HepG2 (cell line): ENCODE measurements around the gene SSU72. TPM values are rescaled to one million over a fixed set of nuclear protein-coding genes. Genes with fewer than 3 reads are reported as not detected.
A peak's percentile ranks its signal among the peaks of the same experiment; 100 is the strongest.

Experiments used
- ATF6 ChIP-seq: sonication (generic); formaldehyde crosslinking; conservative IDR thresholded peaks from 2 replicates; pipeline ENCODE4 v1.4.0; 2020; ENCODE audit warnings: missing genetic modification reagents
- CENPX ChIP-seq: sonication (generic); formaldehyde crosslinking; IDR thresholded peaks from 2 replicates; pipeline ENCODE4 v1.9.0; 2021; ENCODE audit warnings: mild to moderate bottlenecking, missing genetic modification reagents, moderate library complexity
- CSRNP2 ChIP-seq: sonication (generic); formaldehyde crosslinking; conservative IDR thresholded peaks from 2 replicates; pipeline ENCODE4 v1.8.0; 2022; ENCODE audit warnings: low read depth, missing genetic modification reagents
- CTCF ChIP-seq: sonication (generic); formaldehyde crosslinking; IDR thresholded peaks from 2 replicates; pipeline ENCODE4 v1.5.0; 2020; ENCODE audit warnings: mild to moderate bottlenecking, missing genetic modification reagents, moderate library complexity
- HOXA9 ChIP-seq: sonication (generic); formaldehyde crosslinking; IDR thresholded peaks from 2 replicates; pipeline ENCODE4 v1.8.1; 2022; ENCODE audit warnings: missing genetic modification reagents, mild to moderate bottlenecking, moderate library complexity, borderline replicate concordance
- RAD21 ChIP-seq: fragments of 450-650 bp; formaldehyde crosslinking; IDR thresholded peaks from 2 replicates; pipeline ENCODE4 v1.5.0; 2020; ENCODE audit warnings: mild to moderate bottlenecking
- SAP130 ChIP-seq: IDR thresholded peaks from 2 replicates; pipeline ENCODE4 v1.6.1; 2016; ENCODE audit warnings: low read depth
- TOE1 ChIP-seq: sonication (generic); formaldehyde crosslinking; IDR thresholded peaks from 2 replicates; pipeline ENCODE4 v1.4.0; 2020; ENCODE audit warnings: mild to moderate bottlenecking, missing genetic modification reagents
- ZBTB33 ChIP-seq: sonication (generic); formaldehyde crosslinking; IDR thresholded peaks from 2 replicates; pipeline ENCODE4 v1.4.0; 2020; ENCODE audit warnings: missing genetic modification reagents
- ZMAT3 ChIP-seq: sonication (generic); formaldehyde crosslinking; conservative IDR thresholded peaks from 2 replicates; pipeline ENCODE4 v1.7.0; 2021; ENCODE audit warnings: missing genetic modification reagents
- ZNF333 ChIP-seq: sonication (generic); formaldehyde crosslinking; IDR thresholded peaks from 2 replicates; pipeline ENCODE4 v1.4.0; 2020; ENCODE audit warnings: mild to moderate bottlenecking, missing genetic modification reagents, borderline replicate concordance
- ZNF687 ChIP-seq: sonication (generic); formaldehyde crosslinking; IDR thresholded peaks from 2 replicates; pipeline ENCODE4 v1.5.1; 2020; ENCODE audit warnings: mild to moderate bottlenecking, missing genetic modification reagents, moderate library complexity
- polyA plus RNA-seq, 8 experiments: library from polyadenylated mRNA; depleted of rRNA in 3 of 8; stranded (reverse) in 7 of 8; unstranded in 1 of 8; fragments of >200 nt; fragmentation: Illumina TruSeq in 4 of 8; extraction: Trizol in 4 of 8; gene quantifications; 2 replicates each; pipeline versions ENCODE4 v1.2.1 to v1.2.3, GENCODE V29; 2011 to 2016; ENCODE audit warnings: low read depth in 4 of 8, missing spikeins in 1 of 8, mixed read lengths in 1 of 8; ENCODE audit not compliant: insufficient read depth in 1 of 8
- total RNA-seq, 5 experiments: library from RNA; depleted of rRNA; stranded (reverse); fragments of >200 nt; fragmentation: Illumina TruSeq; extraction: Trizol; gene quantifications; 2 replicates each; pipeline ENCODE4 v1.2.3, GENCODE V29; 2016; ENCODE audit warnings: low read depth in 1 of 5

The SSU72 gene
- total and polyA plus RNA-seq, 2 of the 13 experiments (the other 11 are each of a cell fraction or from before 2014, with no cell fraction given): 42.8 to 67.1 TPM

- no peak for TF ChIP-seq CSRNP2
- 0 out of 2 replicates have a peak, but pooled peaks have one; percentile 15 for TF ChIP-seq SAP130 (CRISPR knock-in tag)
- no peak for TF ChIP-seq HOXA9
- no peak for TF ChIP-seq ZMAT3 (CRISPR knock-in tag)
- TF ChIP-seq ATF6 (CRISPR knock-in tag): no peak
- TF ChIP-seq CENPX (CRISPR knock-in tag): no peak
- no peak for TF ChIP-seq TOE1 (CRISPR knock-in tag)
- peak; percentile 66 for TF ChIP-seq ZBTB33 (CRISPR knock-in tag)
- TF ChIP-seq RAD21 (CRISPR knock-in tag): peak; percentile 54
- TF ChIP-seq CTCF: peak; percentile 59
- TF ChIP-seq ZNF333 (CRISPR knock-in tag): no peak
- TF ChIP-seq ZNF687 (CRISPR knock-in tag): peak; percentile 36; the same call in 1 of the 2 replicates
These were observed 45.3 kb upstream of the SSU72 start (continued) for GRCh38 chr1:1619917-1620361.
